ENCODE data around the gene SOX15.

Gene SOX15

GRCh38 chr17:7548585-7549400 is 41.1 kb downstream of the SOX15 start, which contains the start of gene TNFSF12:
Gene TNFSF12 (plus strand): TSS chr17:7549058. CDS start chr17:7549154, 96 bp downstream.
- H3K27me3 ChIP-seq (ENCODE audit: insufficient read depth, poor library complexity, severe bottlenecking) = no peaks in the 10 kb centered on the region
- DNase-seq (ENCODE audit: low spot score) = no peak
- no peaks in the 10 kb centered on the region for H3K4me1 ChIP-seq (ENCODE audit: insufficient read depth, poor library complexity, severe bottlenecking)
- no peak for TF ChIP-seq CTCF (IDR thresholded peaks at IDR 0.05; ENCODE audit: poor library complexity, severe bottlenecking)
- H3K4me3 ChIP-seq (ENCODE audit: severe bottlenecking) = peak within 1 kb of the TSS; percentile 32
- H3K27ac ChIP-seq (ENCODE audit: poor library complexity, severe bottlenecking) = peak within 1 kb of the TSS; percentile 39
- peak; percentile 64 for ATAC-seq (ENCODE audit: low read depth)
- no peaks in the 10 kb centered on the region for H3K9me3 ChIP-seq (ENCODE audit: severe bottlenecking)
- H3K36me3 ChIP-seq (ENCODE audit: low read depth) = no peaks in the 10 kb centered on the region

GRCh38 chr17:7544911-7545310 is 45.0 kb downstream of the SOX15 start:
- no peaks in the 10 kb centered on the region for H3K27me3 ChIP-seq (ENCODE audit: insufficient read depth, poor library complexity, severe bottlenecking)
- H3K36me3 ChIP-seq (ENCODE audit: low read depth) = no peaks in the 10 kb centered on the region
- no peak overlapping the region for H3K4me3 ChIP-seq (ENCODE audit: severe bottlenecking)
- TF ChIP-seq CTCF (IDR thresholded peaks at IDR 0.05; ENCODE audit: poor library complexity, severe bottlenecking) = no peak
- no peak overlapping the region for H3K27ac ChIP-seq (ENCODE audit: poor library complexity, severe bottlenecking)
- H3K4me1 ChIP-seq (ENCODE audit: insufficient read depth, poor library complexity, severe bottlenecking) = no peaks in the 10 kb centered on the region
- H3K9me3 ChIP-seq (ENCODE audit: severe bottlenecking) = no peaks in the 10 kb centered on the region
- ATAC-seq (ENCODE audit: low read depth) (no peak), DNase-seq (ENCODE audit: low spot score) (no peak)

GRCh38 chr17:7541074-7541621 is 48.7 kb downstream of the SOX15 start:
- no peaks in the 10 kb centered on the region for H3K9me3 ChIP-seq (ENCODE audit: severe bottlenecking)
- DNase-seq (ENCODE audit: low spot score) (no peak), ATAC-seq (ENCODE audit: low read depth) (no peak)
- no peak overlapping the region for H3K27ac ChIP-seq (ENCODE audit: poor library complexity, severe bottlenecking)
- no peaks in the 10 kb centered on the region for H3K4me1 ChIP-seq (ENCODE audit: insufficient read depth, poor library complexity, severe bottlenecking)
- H3K4me3 ChIP-seq (ENCODE audit: severe bottlenecking) = no peak overlapping the region
- H3K27me3 ChIP-seq (ENCODE audit: insufficient read depth, poor library complexity, severe bottlenecking) = no peaks in the 10 kb centered on the region
- H3K36me3 ChIP-seq (ENCODE audit: low read depth) = no peaks in the 10 kb centered on the region
- no peak for TF ChIP-seq CTCF (IDR thresholded peaks at IDR 0.05; ENCODE audit: poor library complexity, severe bottlenecking)

- no peak overlapping the region for H3K4me3 ChIP-seq (ENCODE audit: severe bottlenecking)
- no peaks in the 10 kb centered on the region for H3K9me3 ChIP-seq (ENCODE audit: severe bottlenecking)
- no peak for DNase-seq (ENCODE audit: low spot score)
- no peaks in the 10 kb centered on the region for H3K36me3 ChIP-seq (ENCODE audit: low read depth)
- no peak for TF ChIP-seq CTCF (IDR thresholded peaks at IDR 0.05; ENCODE audit: poor library complexity, severe bottlenecking)
- no peak overlapping the region for H3K27ac ChIP-seq (ENCODE audit: poor library complexity, severe bottlenecking)
- no peak for ATAC-seq (ENCODE audit: low read depth)
- H3K27me3 ChIP-seq (ENCODE audit: insufficient read depth, poor library complexity, severe bottlenecking) = no peaks in the 10 kb centered on the region
- no peaks in the 10 kb centered on the region for H3K4me1 ChIP-seq (ENCODE audit: insufficient read depth, poor library complexity, severe bottlenecking)
Measured at GRCh38 chr17:7538891-7539545, 50.9 kb downstream of the SOX15 start.

Measured in RWPE2 (cell line).